Measurements from ENCODE around the gene MND1.
"Not testable (repeated sequence)": the region's sequence is repeated elsewhere in the genome, so short reads cannot be mapped to it uniquely, and the experiment has no call there.

Gene MND1

DNA sequence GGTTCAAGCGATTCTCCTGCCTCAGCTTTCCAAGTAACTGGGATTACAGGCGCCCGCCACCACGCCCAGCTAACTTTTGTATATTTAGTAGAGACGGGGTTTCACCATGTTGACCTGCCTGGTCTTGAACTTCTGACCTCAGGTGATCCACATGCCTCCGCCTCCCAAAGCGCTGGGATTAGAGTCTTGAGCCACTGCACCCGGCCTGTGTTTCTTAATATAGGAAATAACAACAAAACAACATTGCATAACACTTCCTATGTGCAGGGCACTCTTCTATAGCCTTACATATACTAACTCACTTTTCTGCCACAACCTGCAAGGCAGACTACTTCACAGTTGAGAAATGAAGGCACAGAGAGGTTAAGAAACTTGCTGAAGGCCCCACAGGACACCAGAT lies 108.9 kb downstream of the MND1 start:
- H3K9ac ChIP-seq (ENCODE audit: low read length in 2 of 2), result no peak overlapping the region
- H3K27me3 ChIP-seq (ENCODE audit: control insufficient read depth in 1 of 2, insufficient read depth in 2 of 2, low read length in 2 of 2), result no peaks in the 10 kb centered on the region
- no peak overlapping the region for H3K27ac ChIP-seq (ENCODE audit: low read length)
- no peaks in the 10 kb centered on the region for H3K36me3 ChIP-seq (ENCODE audit: control insufficient read depth in 2 of 2, insufficient read depth in 2 of 2, low read length in 2 of 2)
- H3K9me3 ChIP-seq (ENCODE audit: control insufficient read depth in 2 of 2, low read length in 2 of 2), result no peaks in the 10 kb centered on the region
- peaks cover 5% of the 10 kb centered on the region for H3K4me1 ChIP-seq (ENCODE audit: control insufficient read depth, insufficient read depth, low read length)
- H3K4me3 ChIP-seq (ENCODE audit: low read length in 2 of 2), result no peak overlapping the region

DNA sequence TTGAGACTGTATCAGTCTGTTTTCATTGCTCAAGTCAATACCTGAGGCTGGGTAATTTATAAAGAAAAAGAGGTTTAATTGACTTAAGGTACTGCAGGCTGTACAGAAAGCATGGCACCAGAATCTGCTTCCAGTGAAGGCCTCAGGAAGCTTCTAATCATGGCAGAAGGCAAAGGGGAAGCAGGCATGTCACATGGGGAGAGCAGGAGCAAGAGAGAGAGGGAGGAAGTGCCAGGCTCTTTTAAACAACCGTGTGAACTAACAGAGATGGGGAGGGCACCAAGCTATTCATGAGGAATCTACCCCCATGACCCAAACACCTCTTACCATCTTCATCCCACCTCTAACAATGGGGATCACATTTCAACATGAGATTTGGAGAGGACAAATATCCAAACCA lies 114.5 kb downstream of the MND1 start:
- no peak overlapping the region for H3K4me3 ChIP-seq (ENCODE audit: low read length in 2 of 2)
- no peaks in the 10 kb centered on the region for H3K36me3 ChIP-seq (ENCODE audit: control insufficient read depth in 2 of 2, insufficient read depth in 2 of 2, low read length in 2 of 2)
- no peaks in the 10 kb centered on the region for H3K27me3 ChIP-seq (ENCODE audit: control insufficient read depth in 1 of 2, insufficient read depth in 2 of 2, low read length in 2 of 2)
- no peaks in the 10 kb centered on the region for H3K9me3 ChIP-seq (ENCODE audit: control insufficient read depth in 2 of 2, low read length in 2 of 2)
- H3K4me1 ChIP-seq (ENCODE audit: control insufficient read depth, insufficient read depth, low read length), result no peaks in the 10 kb centered on the region
- no peak overlapping the region for H3K27ac ChIP-seq (ENCODE audit: low read length)
- H3K9ac ChIP-seq (ENCODE audit: low read length in 2 of 2), result no peak overlapping the region

DNA sequence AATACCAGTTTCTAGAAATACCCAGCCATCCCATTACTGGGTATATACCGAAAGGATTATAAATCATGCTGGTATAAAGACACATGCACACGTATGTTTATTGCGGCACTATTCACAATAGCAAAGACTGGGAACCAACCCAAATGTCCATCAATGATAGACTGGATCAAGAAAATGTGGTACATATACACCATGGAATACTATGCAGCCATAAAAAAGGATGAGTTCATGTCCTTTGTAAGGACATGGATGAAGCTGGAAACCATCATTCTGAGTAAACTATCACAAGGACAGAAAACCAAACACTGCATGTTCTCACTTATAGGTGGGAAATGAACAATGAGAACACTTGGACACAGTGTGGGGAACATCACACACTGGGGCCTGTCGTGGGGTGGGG lies 117.1 kb downstream of the MND1 start:
- H3K4me1 ChIP-seq (ENCODE audit: control insufficient read depth, insufficient read depth, low read length); H3K9ac ChIP-seq (ENCODE audit: low read length in 2 of 2); H3K4me3 ChIP-seq (ENCODE audit: low read length in 2 of 2); H3K36me3 ChIP-seq (ENCODE audit: control insufficient read depth in 2 of 2, insufficient read depth in 2 of 2, low read length in 2 of 2); H3K27me3 ChIP-seq (ENCODE audit: control insufficient read depth in 1 of 2, insufficient read depth in 2 of 2, low read length in 2 of 2); H3K9me3 ChIP-seq (ENCODE audit: control insufficient read depth in 2 of 2, low read length in 2 of 2); H3K27ac ChIP-seq (ENCODE audit: low read length): not testable (repeated sequence)

DNA sequence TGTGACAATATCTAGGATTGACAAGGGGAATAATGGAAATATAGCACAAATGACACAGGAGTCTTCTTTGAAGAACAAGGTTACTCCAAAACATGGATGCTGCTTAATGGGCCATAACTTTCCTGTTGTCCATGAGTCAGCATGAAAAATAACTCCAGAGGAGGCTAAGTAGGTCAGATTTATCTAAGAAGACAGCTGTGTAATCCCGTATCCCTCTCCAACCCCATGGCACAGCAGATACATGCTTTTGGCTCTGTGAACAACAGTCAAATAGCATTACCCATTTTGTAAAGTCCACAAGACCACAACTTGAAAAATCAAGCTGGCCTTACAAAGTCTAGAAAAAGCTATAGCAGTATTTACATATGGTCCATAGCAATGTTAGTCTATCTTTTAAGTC lies 119.6 kb downstream of the MND1 start:
- Histone ChIP-seq H3K36me3 (ENCODE audit: control insufficient read depth in 2 of 2, insufficient read depth in 2 of 2, low read length in 2 of 2) (no peaks in the 10 kb centered on the region), H3K9me3 (ENCODE audit: control insufficient read depth in 2 of 2, low read length in 2 of 2) (no peaks in the 10 kb centered on the region), H3K27me3 (ENCODE audit: control insufficient read depth in 1 of 2, insufficient read depth in 2 of 2, low read length in 2 of 2) (no peaks in the 10 kb centered on the region), H3K4me3 (ENCODE audit: low read length in 2 of 2) (no peak overlapping the region), H3K27ac (ENCODE audit: low read length) (peak overlapping the region; percentile 6), H3K4me1 (ENCODE audit: control insufficient read depth, insufficient read depth, low read length) (peaks cover 12% of the 10 kb centered on the region), H3K9ac (ENCODE audit: low read length in 2 of 2) (no peak overlapping the region)

All from stomach smooth muscle (tissue), 2 donors.